GM23338 (cell line): Measurements from ENCODE around the gene SLC8A1. TPM values are rescaled to one million over a fixed set of nuclear protein-coding genes. Genes with fewer than 3 reads are reported as not detected.

ENCODE experiments used
- ATAC-seq: fragments of 200-7000 bp; cut with Tn5 transposase; 3 replicates; pipeline ENCODE4 v1.9.1; 2020
- DNase-seq: peaks from one replicate; pipeline ENCODE4 v3.0.0-alpha.2; 2015; ENCODE audit warnings: low spot score
- H2AFZ ChIP-seq: fragments of 200-600 bp; sonication (generic); 2 replicates; pipeline ENCODE4 v1.8.0; 2016; ENCODE audit warnings: antibody characterized with exemption, mild to moderate bottlenecking, moderate library complexity
- H3F3A ChIP-seq: fragments of 200-600 bp; sonication (generic); replicated peaks from 2 replicates; pipeline ENCODE4 v1.8.0; 2017; ENCODE audit warnings: antibody characterized with exemption, mixed run types, low read depth
- H3K27ac ChIP-seq: fragments of 200-600 bp; sonication (generic); 2 replicates; pipeline ENCODE4 v1.6.1; 2016; ENCODE audit warnings: low read depth
- H3K27me3 ChIP-seq: fragments of 200-600 bp; sonication (generic); 2 replicates; pipeline ENCODE4 v1.8.0; 2016; ENCODE audit warnings: mild to moderate bottlenecking, mixed run types, moderate library complexity; ENCODE audit not compliant: insufficient read depth
- H3K36me3 ChIP-seq: fragments of 200-600 bp; sonication (generic); 2 replicates; pipeline ENCODE4 v1.8.0; 2016; ENCODE audit warnings: mild to moderate bottlenecking; ENCODE audit not compliant: insufficient read depth
- H3K4me1 ChIP-seq: fragments of 200-600 bp; sonication (generic); 2 replicates; pipeline ENCODE4 v1.8.0; 2016; ENCODE audit warnings: mild to moderate bottlenecking, moderate library complexity; ENCODE audit not compliant: insufficient read depth
- H3K4me2 ChIP-seq: fragments of 200-600 bp; sonication (generic); 2 replicates; pipeline ENCODE4 v1.7.1; 2017; ENCODE audit warnings: mixed run types
- H3K4me3 ChIP-seq: fragments of 200-600 bp; sonication (generic); 2 replicates; pipeline ENCODE4 v1.6.1; 2016; ENCODE audit warnings: mixed run types
- H3K79me2 ChIP-seq: fragments of 200-600 bp; sonication (generic); replicated peaks from 2 replicates; pipeline ENCODE4 v1.8.0; 2017; ENCODE audit warnings: mild to moderate bottlenecking; ENCODE audit not compliant: insufficient read depth
- H3K9me2 ChIP-seq: fragments of 200-600 bp; sonication (generic); 2 replicates; pipeline ENCODE4 v1.8.0; 2017; ENCODE audit not compliant: insufficient read depth
- H4K20me1 ChIP-seq: fragments of 200-600 bp; sonication (generic); replicated peaks from 2 replicates; pipeline ENCODE4 v1.8.0; 2017; ENCODE audit warnings: mild to moderate bottlenecking; ENCODE audit not compliant: insufficient read depth
- H3K27ac Mint-ChIP-seq: 2 replicates; pipeline ENCODE4 v1.8.0; 2020; ENCODE audit warnings: inconsistent platforms, mild to moderate bottlenecking, moderate library complexity, mixed read lengths
- H3K27me3 Mint-ChIP-seq: 3 replicates; pipeline ENCODE4 v1.8.0; 2022; ENCODE audit warnings: low read depth, mild to moderate bottlenecking, moderate library complexity, mixed read lengths, inconsistent platforms; ENCODE audit not compliant: insufficient read depth, poor library complexity
- H3K36me3 Mint-ChIP-seq: 3 replicates; pipeline ENCODE4 v1.8.0; 2021; ENCODE audit warnings: low read depth, mild to moderate bottlenecking, inconsistent platforms, moderate library complexity, mixed read lengths
- H3K4me1 Mint-ChIP-seq: 3 replicates; pipeline ENCODE4 v1.8.0; 2020; ENCODE audit warnings: mild to moderate bottlenecking, inconsistent platforms, mixed read lengths
- H3K4me3 Mint-ChIP-seq: 3 replicates; pipeline ENCODE4 v1.8.0; 2021; ENCODE audit warnings: moderate library complexity, mild to moderate bottlenecking, inconsistent platforms, mixed read lengths
- H3K9me3 Mint-ChIP-seq: 3 replicates; pipeline ENCODE4 v1.8.0; 2020; ENCODE audit warnings: moderate library complexity, mild to moderate bottlenecking, inconsistent platforms, mixed read lengths
- CREB1 ChIP-seq: fragments of 250-450 bp; sonication (Bioruptor Pico); IDR thresholded peaks from 2 replicates; pipeline ENCODE4 v1.5.0; 2020; ENCODE audit warnings: low read depth, mild to moderate bottlenecking, moderate library complexity
- ETS1 ChIP-seq: IDR thresholded peaks from 2 replicates; pipeline ENCODE4 v1.6.1; 2016; ENCODE audit warnings: antibody characterized with exemption
- EZH2 ChIP-seq: fragments of 200-600 bp; sonication (generic); IDR thresholded peaks from one replicate; pipeline ENCODE4 v1.8.0; 2017; ENCODE audit warnings: antibody characterized with exemption, mild to moderate bottlenecking, low read depth; ENCODE audit not compliant: unreplicated experiment
- EZH2phosphoT487 ChIP-seq: fragments of 200-600 bp; sonication (generic); IDR thresholded peaks from one replicate; pipeline ENCODE4 v1.8.1; 2018; ENCODE audit warnings: antibody characterized with exemption; ENCODE audit not compliant: unreplicated experiment
- JUNB ChIP-seq: IDR thresholded peaks from one replicate; pipeline ENCODE4 v1.6.1; 2016; ENCODE audit warnings: antibody characterized with exemption; ENCODE audit not compliant: unreplicated experiment
- NANOG ChIP-seq: IDR thresholded peaks from 2 replicates; pipeline ENCODE4 v1.6.1; 2016; ENCODE audit warnings: antibody characterized with exemption, borderline replicate concordance
- POLR2AphosphoS5 ChIP-seq: IDR thresholded peaks from 2 replicates; pipeline ENCODE4 v1.6.1; 2016; ENCODE audit warnings: antibody characterized with exemption, low read depth
- STAT1 ChIP-seq: IDR thresholded peaks from one replicate; pipeline ENCODE4 v1.6.1; 2016; ENCODE audit warnings: antibody characterized with exemption; ENCODE audit not compliant: unreplicated experiment
- ZNF114 ChIP-seq: fragments of 250-450 bp; sonication (Bioruptor Pico); IDR thresholded peaks from 2 replicates; pipeline ENCODE4 v1.5.0; 2020; ENCODE audit warnings: mild to moderate bottlenecking, moderate library complexity
- ZNF331 ChIP-seq: fragments of 250-450 bp; sonication (Bioruptor Pico); IDR thresholded peaks from 2 replicates; pipeline ENCODE4 v1.5.0; 2020; ENCODE audit warnings: low read depth, mild to moderate bottlenecking, moderate library complexity
- ZNF462 ChIP-seq: fragments of 250-450 bp; sonication (Bioruptor Pico); IDR thresholded peaks from 2 replicates; pipeline ENCODE4 v1.5.0; 2020; ENCODE audit warnings: mild to moderate bottlenecking, moderate library complexity
- polyA plus RNA-seq: library from polyadenylated mRNA; unstranded; fragments of >200 nt; fragmentation: Nextera tagmentation; extraction: Ambion mirVana; gene quantifications from 2 replicates; pipeline ENCODE4 v1.2.1, GENCODE V29; 2016
- total RNA-seq: library from RNA; depleted of rRNA; stranded (reverse); fragments of >200 nt; shearing (Covaris generic); gene quantifications from 2 replicates; pipeline ENCODE4 v1.2.3, GENCODE V29; 2014

The SLC8A1 gene
- total and polyA plus RNA-seq, 2 experiments from 2014 or later, result 2.5 to 3.3 TPM

- no peak for TF ChIP-seq ZNF462 (CRISPR knock-in tag)
- TF ChIP-seq CREB1 (CRISPR knock-in tag), result no peak
- TF ChIP-seq JUNB, result no peak
- no peak for TF ChIP-seq ZNF331 (CRISPR knock-in tag)
- TF ChIP-seq ETS1, result no peak
- TF ChIP-seq EZH2, result no peak
- TF ChIP-seq STAT1, result no peak
These were observed 249.0 kb downstream of the SLC8A1 start (continued) for GRCh38 chr2:40202798-40203400.

GRCh38 chr2:40201425-40201824, 250.5 kb downstream of the SLC8A1 start:
- Histone ChIP-seq H4K20me1 (no peaks in the 10 kb centered on the region), H2AFZ (no peak overlapping the region), H3K4me2 (no peak overlapping the region), H3F3A (no peaks in the 10 kb centered on the region), H3K4me1 (no peaks in the 10 kb centered on the region), H3K27ac (no peak overlapping the region), H3K27me3 (no peaks in the 10 kb centered on the region), H3K9me2 (no peaks in the 10 kb centered on the region), H3K79me2 (no peaks in the 10 kb centered on the region), H3K36me3 (no peaks in the 10 kb centered on the region), H3K4me3 (no peak overlapping the region)
- peaks cover 3% of the 10 kb centered on the region; the same call in 1 of the 3 replicates for H3K36me3 Mint-ChIP-seq
- no peak overlapping the region for H3K27ac Mint-ChIP-seq
- peaks cover 4% of the 10 kb centered on the region; the same call in 1 of the 3 replicates for H3K9me3 Mint-ChIP-seq
- H3K27me3 Mint-ChIP-seq, result peaks cover 2% of the 10 kb centered on the region
- ATAC-seq, result no peak
- no peak overlapping the region for H3K4me3 Mint-ChIP-seq
- DNase-seq, result no peak
- peaks cover 4% of the 10 kb centered on the region; the same call in 2 of the 3 replicates for H3K4me1 Mint-ChIP-seq
- TF ChIP-seq ZNF114 (CRISPR knock-in tag), result no peak
- no peak for TF ChIP-seq ETS1
- TF ChIP-seq NANOG, result no peak
- no peak for TF ChIP-seq EZH2phosphoT487
- TF ChIP-seq STAT1, result no peak
- no peak for TF ChIP-seq POLR2AphosphoS5
